Stimulated activated CD8-positive, alpha-beta memory T cell treated with anti-CD3 and anti-CD28 coated beads, Interleukin-12 subunit alpha, Interleukin-12 subunit beta, amount 100 ng/mL, for 24 hours (primary cell): ENCODE results near the gene MALRD1.
"Not testable (repeated sequence)": the region's sequence is repeated elsewhere in the genome, so short reads cannot be mapped to it uniquely, and the experiment has no call there.

ENCODE experiments used
- DNase-seq: peaks from one replicate; pipeline ENCODE4 v3.0.0-alpha.2; 2020; ENCODE audit errors: extremely low read depth

MALRD1 gene

GRCh38 chr10:19769826-19770225, 721.2 kb downstream of the MALRD1 start:
- not testable (repeated sequence) for DNase-seq

GRCh38 chr10:19772972-19773371, 724.4 kb downstream of the MALRD1 start:
- no peak for DNase-seq

DNA sequence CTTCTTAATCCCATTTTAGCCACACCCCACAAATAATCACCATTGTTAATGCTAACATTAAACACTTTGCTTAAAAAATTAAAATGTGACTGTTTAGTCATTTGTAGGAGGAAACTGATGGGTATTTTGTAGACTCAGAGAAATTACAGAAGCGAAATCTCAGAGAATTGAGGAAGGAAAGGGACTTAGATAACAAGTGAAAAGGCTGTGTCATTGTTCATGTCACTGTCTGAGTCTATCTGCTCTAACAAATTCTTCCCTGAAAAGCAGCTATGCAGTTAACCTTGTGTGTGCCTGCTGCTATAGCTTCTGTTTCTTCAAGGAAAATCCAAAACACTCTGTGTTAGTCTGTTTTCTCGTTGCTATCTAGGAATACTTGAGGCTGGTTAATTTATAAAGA, 726.7 kb downstream of the MALRD1 start:
- no peak for DNase-seq

GRCh38 chr10:19777806-19778205, 729.2 kb downstream of the MALRD1 start:
- no peak for DNase-seq

DNA sequence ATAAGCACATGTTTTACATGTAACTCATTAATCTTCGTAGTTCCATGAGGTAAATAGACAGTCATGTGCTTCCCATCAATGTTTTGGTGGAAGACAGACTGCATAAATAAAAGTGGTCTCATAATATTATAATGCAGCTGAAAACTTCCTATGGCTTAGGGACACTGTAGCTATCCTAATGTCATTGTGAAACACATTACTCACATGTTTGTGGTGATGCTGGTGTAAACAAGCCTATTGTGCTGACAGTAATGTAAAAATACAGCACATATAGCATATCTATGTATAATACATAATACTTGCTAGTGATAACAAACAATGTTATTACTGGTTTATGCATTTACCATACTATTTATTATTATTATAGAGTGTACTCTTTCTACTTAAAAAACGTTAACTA, 730.4 kb downstream of the MALRD1 start:
- DNase-seq = no peak

DNA sequence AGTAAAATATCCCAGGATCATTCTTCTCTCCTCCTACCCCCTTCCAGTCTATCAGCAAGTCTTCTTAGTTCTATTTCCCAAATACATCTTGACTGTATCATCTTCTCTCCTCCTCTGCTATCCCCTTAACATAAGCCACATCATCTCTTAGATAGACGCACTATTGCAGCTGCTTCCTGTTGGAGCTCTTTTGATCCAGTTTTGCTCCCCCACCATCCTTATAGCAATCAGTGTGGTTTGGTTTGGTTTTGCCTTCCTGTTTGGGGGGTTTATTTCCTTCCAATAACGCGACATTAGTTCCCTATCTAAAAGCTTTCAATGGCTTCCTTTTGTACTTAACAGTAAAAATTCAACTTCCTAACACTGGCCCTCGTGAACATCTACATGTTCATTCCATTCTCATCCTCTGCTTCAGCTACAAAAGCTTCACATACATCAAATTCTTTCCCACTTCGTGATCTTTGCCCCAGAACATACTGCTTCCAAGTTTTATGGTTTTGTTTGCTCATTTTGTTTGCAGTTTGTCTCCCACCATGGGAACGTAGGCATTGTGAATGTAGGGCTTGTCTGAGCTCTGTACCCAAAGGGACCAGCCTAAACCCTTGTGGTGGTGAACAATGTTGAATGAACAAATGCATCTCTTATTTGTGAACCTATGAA, 734.0 kb downstream of the MALRD1 start:
- DNase-seq = no peak

DNA sequence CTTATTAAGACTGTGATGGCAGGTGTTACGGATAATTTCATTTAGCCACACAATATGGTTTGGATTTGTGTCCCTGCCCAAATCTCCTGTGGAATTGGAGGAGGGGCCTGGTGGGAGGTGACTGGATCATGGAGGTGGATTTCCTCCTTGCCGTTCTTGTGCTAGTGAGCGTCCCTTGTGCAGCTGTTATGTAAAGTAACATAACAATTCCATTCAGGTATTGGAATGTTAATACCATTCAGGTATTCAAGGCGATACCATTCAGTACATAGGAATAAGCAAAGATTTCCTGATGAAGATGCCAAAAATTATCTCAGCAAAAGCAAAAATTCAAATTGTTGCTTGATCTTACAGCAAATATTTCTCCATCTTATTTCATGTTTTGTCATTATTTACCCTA, 735.1 kb downstream of the MALRD1 start:
- no peak for DNase-seq
